ENCODE measurements around the gene CELF1.

Gene CELF1

DNA sequence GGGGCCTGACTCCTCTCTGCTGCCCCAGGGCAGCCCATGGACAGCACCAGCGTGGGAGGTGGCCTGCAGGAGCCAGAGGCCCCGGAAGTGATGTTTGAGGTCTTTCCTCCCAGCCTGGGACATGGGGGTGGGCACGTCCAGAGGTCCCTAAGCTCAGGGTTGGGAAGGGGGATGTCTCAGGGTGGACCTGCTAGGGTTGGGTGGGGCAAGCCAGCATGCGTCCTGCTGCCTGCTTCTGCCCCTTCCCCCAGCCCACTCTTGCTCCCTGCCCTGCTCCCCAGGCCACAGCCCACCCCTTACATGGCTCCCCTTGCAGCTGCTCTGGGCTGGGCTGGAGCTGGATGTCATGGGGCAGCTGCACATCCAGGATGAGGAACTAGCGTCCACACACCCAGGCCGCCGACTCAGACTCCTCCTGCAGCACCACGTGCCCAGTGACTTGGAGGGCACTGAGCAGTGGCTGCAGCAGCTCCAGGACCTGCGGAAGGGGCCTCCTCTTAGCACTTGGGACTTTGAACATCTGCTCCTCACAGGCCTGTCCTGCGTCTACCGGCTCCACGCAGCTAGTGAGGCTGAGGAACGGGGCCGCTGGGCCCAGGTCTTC is 34.9 kb upstream of the CELF1 start:
- peaks cover 16% of the 10 kb centered on the region; the same call in 1 of the 2 replicates for H3F3A ChIP-seq (ENCODE audit: low read depth)
- peak overlapping the region; percentile 65 for H3K9ac ChIP-seq (ENCODE audit: low read depth, low read length, poor library complexity, severe bottlenecking)
- H3K4me2 ChIP-seq (ENCODE audit: low read depth, low read length, poor library complexity, severe bottlenecking): peak overlapping the region; percentile 72
- peak overlapping the region; percentile 60 for H3K4me3 ChIP-seq (ENCODE audit: low read length, poor library complexity, severe bottlenecking)
- no peak overlapping the region for H2AFZ ChIP-seq (ENCODE audit: low read length)
- TF ChIP-seq EZH2phosphoT487 (IDR thresholded peaks at IDR 0.05; ENCODE audit: borderline replicate concordance): no peak
- TF ChIP-seq, protein P1, sequence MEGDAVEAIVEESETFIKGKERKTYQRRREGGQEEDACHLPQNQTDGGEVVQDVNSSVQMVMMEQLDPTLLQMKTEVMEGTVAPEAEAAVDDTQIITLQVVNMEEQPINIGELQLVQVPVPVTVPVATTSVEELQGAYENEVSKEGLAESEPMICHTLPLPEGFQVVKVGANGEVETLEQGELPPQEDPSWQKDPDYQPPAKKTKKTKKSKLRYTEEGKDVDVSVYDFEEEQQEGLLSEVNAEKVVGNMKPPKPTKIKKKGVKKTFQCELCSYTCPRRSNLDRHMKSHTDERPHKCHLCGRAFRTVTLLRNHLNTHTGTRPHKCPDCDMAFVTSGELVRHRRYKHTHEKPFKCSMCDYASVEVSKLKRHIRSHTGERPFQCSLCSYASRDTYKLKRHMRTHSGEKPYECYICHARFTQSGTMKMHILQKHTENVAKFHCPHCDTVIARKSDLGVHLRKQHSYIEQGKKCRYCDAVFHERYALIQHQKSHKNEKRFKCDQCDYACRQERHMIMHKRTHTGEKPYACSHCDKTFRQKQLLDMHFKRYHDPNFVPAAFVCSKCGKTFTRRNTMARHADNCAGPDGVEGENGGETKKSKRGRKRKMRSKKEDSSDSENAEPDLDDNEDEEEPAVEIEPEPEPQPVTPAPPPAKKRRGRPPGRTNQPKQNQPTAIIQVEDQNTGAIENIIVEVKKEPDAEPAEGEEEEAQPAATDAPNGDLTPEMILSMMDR (conservative IDR thresholded peaks at IDR 0.05; ENCODE audit: low read length): no peak
- H3K4me1 ChIP-seq (ENCODE audit: insufficient read depth, low read length, poor library complexity, severe bottlenecking): peaks cover 62% of the 10 kb centered on the region
- no peaks in the 10 kb centered on the region for H3K27me3 ChIP-seq (ENCODE audit: insufficient read depth, low read length, poor library complexity, severe bottlenecking)
- no peaks in the 10 kb centered on the region for H3K9me2 ChIP-seq (replicated peaks; ENCODE audit: low read depth, low read length)
- no peaks in the 10 kb centered on the region for H3K9me3 ChIP-seq (ENCODE audit: insufficient read depth, low read depth, low read length)
- peaks cover 22% of the 10 kb centered on the region; the same call in 1 of the 2 replicates for H3K36me3 ChIP-seq (ENCODE audit: insufficient read depth, low read length)
- no peaks in the 10 kb centered on the region for H4K20me1 ChIP-seq (ENCODE audit: insufficient read depth, low read length, poor library complexity, severe bottlenecking)
- H3K79me2 ChIP-seq (ENCODE audit: insufficient read depth, low read length): peaks cover 61% of the 10 kb centered on the region

DNA sequence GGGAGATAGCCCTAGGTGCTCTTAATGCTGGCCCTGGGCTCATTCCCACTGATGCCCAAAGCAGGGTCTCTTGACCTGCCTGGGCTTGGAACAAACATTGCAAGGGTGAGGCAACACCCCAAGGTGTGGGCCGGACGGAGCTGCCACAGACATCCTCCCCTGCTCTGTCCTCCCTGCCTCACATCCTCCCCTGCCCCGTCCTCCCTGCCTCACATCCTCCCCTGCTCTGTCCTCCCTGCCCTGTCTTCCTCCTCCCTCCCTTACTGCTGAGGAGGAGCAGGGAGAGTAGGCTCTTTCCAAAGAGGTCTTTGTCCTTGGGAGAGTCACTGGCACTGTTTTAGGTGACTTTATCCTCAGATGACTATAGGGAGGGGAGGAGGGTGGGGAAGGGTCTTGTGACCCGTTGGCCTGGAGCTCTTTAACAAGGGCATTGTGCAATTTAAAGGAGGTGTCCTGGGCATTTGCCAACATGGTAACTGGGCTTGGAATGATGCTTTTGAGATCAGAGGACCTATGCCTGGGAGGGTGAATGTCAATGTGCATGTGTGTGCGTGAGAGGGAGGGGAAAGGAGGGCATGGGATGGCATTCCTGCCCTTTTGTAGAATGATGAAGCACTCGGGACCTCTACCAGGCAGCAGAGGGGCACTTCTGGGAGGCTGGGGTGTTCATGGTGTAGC is 34.2 kb upstream of the CELF1 start:
- H3K4me3 ChIP-seq (ENCODE audit: low read length, poor library complexity, severe bottlenecking): peak overlapping the region; percentile 60
- peak overlapping the region; percentile 72 for H3K4me2 ChIP-seq (ENCODE audit: low read depth, low read length, poor library complexity, severe bottlenecking)
- no peaks in the 10 kb centered on the region for H3K9me3 ChIP-seq (ENCODE audit: insufficient read depth, low read depth, low read length)
- no peak overlapping the region for H2AFZ ChIP-seq (ENCODE audit: low read length)
- no peaks in the 10 kb centered on the region for H3K9me2 ChIP-seq (replicated peaks; ENCODE audit: low read depth, low read length)
- H3K36me3 ChIP-seq (ENCODE audit: insufficient read depth, low read length): peaks cover 28% of the 10 kb centered on the region; the same call in 1 of the 2 replicates
- peaks cover 14% of the 10 kb centered on the region; the same call in 1 of the 2 replicates for H3F3A ChIP-seq (ENCODE audit: low read depth)
- H4K20me1 ChIP-seq (ENCODE audit: insufficient read depth, low read length, poor library complexity, severe bottlenecking): no peaks in the 10 kb centered on the region
- peak overlapping the region; percentile 65 for H3K9ac ChIP-seq (ENCODE audit: low read depth, low read length, poor library complexity, severe bottlenecking)
- H3K79me2 ChIP-seq (ENCODE audit: insufficient read depth, low read length): peaks cover 63% of the 10 kb centered on the region
- peaks cover 59% of the 10 kb centered on the region for H3K4me1 ChIP-seq (ENCODE audit: insufficient read depth, low read length, poor library complexity, severe bottlenecking)
- H3K27me3 ChIP-seq (ENCODE audit: insufficient read depth, low read length, poor library complexity, severe bottlenecking): no peaks in the 10 kb centered on the region
- TF ChIP-seq EZH2phosphoT487 (IDR thresholded peaks at IDR 0.05; ENCODE audit: borderline replicate concordance): no peak
- TF ChIP-seq, protein P1 (conservative IDR thresholded peaks at IDR 0.05; ENCODE audit: low read length): no peak

DNA sequence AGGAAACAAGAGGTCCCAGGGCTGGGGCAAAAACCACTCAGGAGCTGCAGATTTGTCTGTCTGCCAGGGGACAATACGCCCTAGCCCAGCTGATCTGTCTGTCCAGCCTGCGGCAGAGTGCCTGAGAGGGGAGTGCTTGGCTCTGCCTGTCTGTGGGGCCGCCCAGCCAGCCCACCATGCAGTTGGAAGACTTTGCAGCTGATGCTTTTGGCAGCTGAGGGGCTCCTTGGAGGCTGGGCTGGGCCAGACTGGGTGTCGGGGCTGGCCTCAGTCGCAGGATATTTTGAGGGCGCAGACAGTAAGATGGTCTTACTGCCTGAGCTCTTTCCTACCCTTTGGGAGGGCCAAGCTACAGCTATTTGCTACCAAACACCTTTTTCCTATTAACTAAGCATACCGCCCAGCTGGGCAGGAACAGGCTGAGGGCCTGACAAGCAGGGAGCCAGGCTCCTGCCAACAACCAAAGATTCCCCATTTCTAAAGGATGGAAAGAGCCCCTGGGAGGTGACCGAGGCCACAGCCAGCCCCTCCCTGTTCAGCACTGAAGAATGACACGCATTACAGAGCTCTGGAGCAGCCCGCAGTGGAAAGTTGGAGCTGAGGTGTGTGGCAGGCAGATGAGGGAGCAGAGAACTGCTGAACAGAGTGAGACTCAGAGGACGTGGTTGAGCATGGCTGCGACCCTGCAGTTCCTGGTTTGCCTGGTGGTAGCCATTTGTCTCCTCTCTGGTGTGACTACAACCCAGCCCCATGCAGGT is 33.3 kb upstream of the CELF1 start, which contains the start of gene FAM180B:
Gene FAM180B, plus strand, starts transcription at position 581 of the 758 bp plus-strand sequence. Its CDS starts 91 bp downstream, at position 672.
- peaks cover 72% of the 10 kb centered on the region for H3K79me2 ChIP-seq (ENCODE audit: insufficient read depth, low read length)
- H3K9me2 ChIP-seq (replicated peaks; ENCODE audit: low read depth, low read length): no peaks in the 10 kb centered on the region
- peak within 1 kb of the TSS; percentile 60 for H3K4me3 ChIP-seq (ENCODE audit: low read length, poor library complexity, severe bottlenecking)
- H3K4me1 ChIP-seq (ENCODE audit: insufficient read depth, low read length, poor library complexity, severe bottlenecking): peaks cover 64% of the 10 kb centered on the region
- TF ChIP-seq EZH2phosphoT487 (IDR thresholded peaks at IDR 0.05; ENCODE audit: borderline replicate concordance): no peak
- TF ChIP-seq, protein P1 (conservative IDR thresholded peaks at IDR 0.05; ENCODE audit: low read length): no peak
- no peaks in the 10 kb centered on the region for H3K27me3 ChIP-seq (ENCODE audit: insufficient read depth, low read length, poor library complexity, severe bottlenecking)
- peak within 1 kb of the TSS; percentile 65 for H3K9ac ChIP-seq (ENCODE audit: low read depth, low read length, poor library complexity, severe bottlenecking)
- H2AFZ ChIP-seq (ENCODE audit: low read length): no peak within 1 kb of the TSS
- H3K4me2 ChIP-seq (ENCODE audit: low read depth, low read length, poor library complexity, severe bottlenecking): peak within 1 kb of the TSS; percentile 72
- H3F3A ChIP-seq (ENCODE audit: low read depth): 0 out of 2 replicates have a peak, but pooled peaks cover 11% of the 10 kb centered on the region
- peaks cover 5% of the 10 kb centered on the region for H4K20me1 ChIP-seq (ENCODE audit: insufficient read depth, low read length, poor library complexity, severe bottlenecking)
- no peaks in the 10 kb centered on the region for H3K9me3 ChIP-seq (ENCODE audit: insufficient read depth, low read depth, low read length)
- peaks cover 37% of the 10 kb centered on the region; the same call in 1 of the 2 replicates for H3K36me3 ChIP-seq (ENCODE audit: insufficient read depth, low read length)
